SH-SY5Y (cell line): Measurements from ENCODE around the gene HAPLN3.

Experiments
- GATA2 ChIP-seq: IDR thresholded peaks from 2 replicates; pipeline ENCODE4 v1.6.1; 2011; ENCODE audit warnings: mild to moderate bottlenecking, low read depth, low read length
- GATA3 ChIP-seq: IDR thresholded peaks from 2 replicates; pipeline ENCODE4 v1.6.1; 2011; ENCODE audit warnings: low read depth, mild to moderate bottlenecking, low read length, moderate library complexity

The HAPLN3 gene

DNA sequence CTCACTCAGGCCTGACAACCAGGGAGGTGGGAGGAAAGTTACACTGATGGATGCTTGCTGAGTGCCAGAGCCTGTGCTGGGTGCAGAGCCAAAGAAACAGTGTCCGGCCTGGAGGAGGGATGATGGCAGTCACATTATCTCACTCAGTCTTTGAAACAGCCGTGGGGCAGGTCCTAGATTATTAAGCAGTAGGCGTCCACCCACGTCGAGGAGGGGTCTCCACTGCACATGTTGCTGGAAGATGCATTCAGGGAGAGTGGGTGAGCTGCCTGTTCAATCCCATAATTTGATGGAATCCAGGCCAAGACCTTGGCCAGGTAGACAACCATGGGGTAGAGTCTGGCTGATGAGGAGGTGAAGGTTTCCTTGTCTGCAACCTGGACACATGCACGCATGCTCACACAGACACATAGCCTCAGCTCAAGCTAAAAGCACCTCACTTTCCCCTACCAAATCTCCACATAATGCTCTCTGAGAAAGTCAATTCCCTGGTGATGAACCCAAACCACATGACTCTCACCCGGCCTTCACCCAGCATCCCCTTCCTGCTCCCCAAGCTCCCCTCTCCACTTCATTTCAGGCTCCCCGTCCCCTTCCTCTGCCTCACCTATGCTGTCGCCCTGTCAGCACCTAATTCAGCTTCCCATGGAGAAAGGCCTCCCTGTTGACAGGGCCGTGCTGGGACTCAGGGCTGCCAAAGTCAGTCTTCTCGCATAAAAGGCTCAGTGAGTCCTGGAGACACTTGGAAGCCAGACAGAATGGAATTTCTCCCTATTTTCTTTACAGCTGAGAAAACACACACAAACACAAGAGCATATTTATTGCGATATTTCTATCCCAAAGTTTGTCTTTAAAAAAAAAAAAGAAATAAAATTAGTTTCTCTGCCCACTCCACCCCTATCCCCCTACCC is 62.3 kb downstream of the HAPLN3 start:
- TF ChIP-seq GATA2 (no peak), GATA3 (no peak)

DNA sequence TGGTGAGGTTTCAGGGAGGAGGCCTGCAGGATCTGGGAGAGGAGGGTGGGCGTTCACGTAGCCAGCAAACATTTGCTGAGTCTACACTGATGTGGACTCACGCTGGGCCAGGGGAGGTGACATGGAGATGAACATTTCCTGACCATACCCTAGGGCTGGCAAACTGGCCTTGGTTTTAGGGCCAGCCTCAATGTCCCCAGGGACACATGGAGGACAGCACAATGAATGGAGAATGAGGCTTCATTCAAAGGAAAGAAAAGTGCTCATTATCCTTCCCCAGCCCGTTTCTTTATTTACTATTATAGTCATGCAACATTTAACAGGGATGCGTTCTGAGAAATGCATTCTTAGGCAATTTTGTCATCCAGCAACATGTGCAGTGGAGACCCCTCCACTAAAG is 65.3 kb downstream of the HAPLN3 start:
- TF ChIP-seq GATA2 (no peak), GATA3 (no peak)

DNA sequence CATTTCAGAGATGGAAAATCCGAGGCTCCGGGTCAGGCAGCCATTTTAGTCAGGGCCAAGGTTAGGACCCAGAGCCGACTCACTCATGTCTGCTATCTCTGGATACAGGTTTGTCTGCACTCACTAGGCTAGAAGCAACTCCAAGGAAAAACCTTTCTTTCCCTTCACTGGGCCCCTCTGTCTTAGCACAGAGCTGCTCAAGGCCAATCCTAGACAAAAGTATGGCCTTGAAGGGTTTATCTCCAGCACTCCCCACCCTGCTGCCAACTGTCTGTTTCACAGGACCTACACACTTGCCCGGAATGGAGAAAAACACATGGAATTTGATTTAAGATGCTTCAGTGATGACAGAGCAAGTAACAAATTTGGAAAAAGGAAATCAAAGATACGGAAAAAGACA is 66.6 kb downstream of the HAPLN3 start:
- TF ChIP-seq GATA3 (no peak), GATA2 (no peak)
